Measurements from ENCODE around the gene CD177. TPM values are rescaled to one million over a fixed set of nuclear protein-coding genes. Genes with fewer than 3 reads are reported as not detected.
"Not testable (repeated sequence)": the region's sequence is repeated elsewhere in the genome, so short reads cannot be mapped to it uniquely, and the experiment has no call there.

The CD177 gene
- total RNA-seq, 1 donor from 2014 or later, result not detected

GRCh38 chr19:43338530-43338929 lies 15.0 kb upstream of the CD177 start:
- H3K27ac Mint-ChIP-seq, result no peak overlapping the region
- no peaks in the 10 kb centered on the region for H3K4me1 Mint-ChIP-seq (ENCODE audit: unreplicated experiment)
- H3K9me3 Mint-ChIP-seq, result no peaks in the 10 kb centered on the region
- no peak for DNase-seq (ENCODE audit: extremely low spot score, unreplicated experiment)
- no peak overlapping the region for H3K4me3 Mint-ChIP-seq
- no peaks in the 10 kb centered on the region for H3K27me3 Mint-ChIP-seq
- TF ChIP-seq, protein P1, sequence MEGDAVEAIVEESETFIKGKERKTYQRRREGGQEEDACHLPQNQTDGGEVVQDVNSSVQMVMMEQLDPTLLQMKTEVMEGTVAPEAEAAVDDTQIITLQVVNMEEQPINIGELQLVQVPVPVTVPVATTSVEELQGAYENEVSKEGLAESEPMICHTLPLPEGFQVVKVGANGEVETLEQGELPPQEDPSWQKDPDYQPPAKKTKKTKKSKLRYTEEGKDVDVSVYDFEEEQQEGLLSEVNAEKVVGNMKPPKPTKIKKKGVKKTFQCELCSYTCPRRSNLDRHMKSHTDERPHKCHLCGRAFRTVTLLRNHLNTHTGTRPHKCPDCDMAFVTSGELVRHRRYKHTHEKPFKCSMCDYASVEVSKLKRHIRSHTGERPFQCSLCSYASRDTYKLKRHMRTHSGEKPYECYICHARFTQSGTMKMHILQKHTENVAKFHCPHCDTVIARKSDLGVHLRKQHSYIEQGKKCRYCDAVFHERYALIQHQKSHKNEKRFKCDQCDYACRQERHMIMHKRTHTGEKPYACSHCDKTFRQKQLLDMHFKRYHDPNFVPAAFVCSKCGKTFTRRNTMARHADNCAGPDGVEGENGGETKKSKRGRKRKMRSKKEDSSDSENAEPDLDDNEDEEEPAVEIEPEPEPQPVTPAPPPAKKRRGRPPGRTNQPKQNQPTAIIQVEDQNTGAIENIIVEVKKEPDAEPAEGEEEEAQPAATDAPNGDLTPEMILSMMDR (conservative IDR thresholded peaks at IDR 0.05), result no peak
- no peaks in the 10 kb centered on the region for H3K36me3 Mint-ChIP-seq

DNA sequence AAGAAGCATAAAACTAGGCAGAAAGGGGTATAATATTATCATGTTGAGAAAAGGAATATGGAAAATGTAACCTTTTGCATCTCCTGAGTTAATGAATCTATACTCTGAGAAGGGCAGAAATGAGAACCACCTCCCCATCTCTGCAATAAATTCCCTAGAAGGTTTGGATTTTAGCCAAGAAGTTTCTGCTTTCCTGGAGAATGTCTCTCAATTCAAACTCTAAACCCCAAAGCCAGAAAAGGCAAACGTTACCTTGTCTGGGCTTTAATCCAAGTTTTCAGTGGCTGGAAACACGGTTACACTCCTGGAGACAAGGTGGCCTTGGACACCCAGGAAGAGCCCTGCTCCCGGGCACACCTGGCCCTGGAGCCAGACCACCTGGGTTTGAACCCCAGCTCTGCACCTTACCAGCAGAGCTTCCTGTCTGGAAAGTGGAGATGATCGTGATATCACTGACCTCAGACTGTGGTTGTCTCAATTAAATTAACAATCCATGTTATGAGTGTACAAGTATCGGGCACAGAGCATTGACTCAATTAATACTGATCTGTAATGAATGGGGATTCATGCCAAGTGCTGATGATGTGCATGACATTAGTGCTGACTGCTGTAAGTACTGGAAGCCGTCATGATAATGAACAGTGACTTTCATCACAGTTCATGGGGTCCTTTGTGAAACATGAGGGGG lies 14.1 kb upstream of the CD177 start:
- not testable (repeated sequence) for H3K36me3 Mint-ChIP-seq; H3K4me3 Mint-ChIP-seq; DNase-seq (ENCODE audit: extremely low spot score, unreplicated experiment); H3K27me3 Mint-ChIP-seq; H3K27ac Mint-ChIP-seq; H3K9me3 Mint-ChIP-seq; H3K4me1 Mint-ChIP-seq (ENCODE audit: unreplicated experiment)

- H3K4me1 Mint-ChIP-seq (ENCODE audit: unreplicated experiment); H3K27me3 Mint-ChIP-seq; H3K9me3 Mint-ChIP-seq; H3K4me3 Mint-ChIP-seq; H3K27ac Mint-ChIP-seq; DNase-seq (ENCODE audit: extremely low spot score, unreplicated experiment); H3K36me3 Mint-ChIP-seq: not testable (repeated sequence)
These were observed 13.4 kb upstream of the CD177 start for GRCh38 chr19:43340101-43340500.

GRCh38 chr19:43341098-43341497 lies 12.4 kb upstream of the CD177 start:
- H3K36me3 Mint-ChIP-seq; H3K27ac Mint-ChIP-seq; H3K27me3 Mint-ChIP-seq; H3K4me1 Mint-ChIP-seq (ENCODE audit: unreplicated experiment); H3K4me3 Mint-ChIP-seq; H3K9me3 Mint-ChIP-seq; DNase-seq (ENCODE audit: extremely low spot score, unreplicated experiment): not testable (repeated sequence)

- H3K9me3 Mint-ChIP-seq; H3K27me3 Mint-ChIP-seq; H3K27ac Mint-ChIP-seq; H3K36me3 Mint-ChIP-seq; H3K4me1 Mint-ChIP-seq (ENCODE audit: unreplicated experiment); H3K4me3 Mint-ChIP-seq; DNase-seq (ENCODE audit: extremely low spot score, unreplicated experiment): not testable (repeated sequence)
These were observed 11.4 kb upstream of the CD177 start for GRCh38 chr19:43342104-43342503.

DNA sequence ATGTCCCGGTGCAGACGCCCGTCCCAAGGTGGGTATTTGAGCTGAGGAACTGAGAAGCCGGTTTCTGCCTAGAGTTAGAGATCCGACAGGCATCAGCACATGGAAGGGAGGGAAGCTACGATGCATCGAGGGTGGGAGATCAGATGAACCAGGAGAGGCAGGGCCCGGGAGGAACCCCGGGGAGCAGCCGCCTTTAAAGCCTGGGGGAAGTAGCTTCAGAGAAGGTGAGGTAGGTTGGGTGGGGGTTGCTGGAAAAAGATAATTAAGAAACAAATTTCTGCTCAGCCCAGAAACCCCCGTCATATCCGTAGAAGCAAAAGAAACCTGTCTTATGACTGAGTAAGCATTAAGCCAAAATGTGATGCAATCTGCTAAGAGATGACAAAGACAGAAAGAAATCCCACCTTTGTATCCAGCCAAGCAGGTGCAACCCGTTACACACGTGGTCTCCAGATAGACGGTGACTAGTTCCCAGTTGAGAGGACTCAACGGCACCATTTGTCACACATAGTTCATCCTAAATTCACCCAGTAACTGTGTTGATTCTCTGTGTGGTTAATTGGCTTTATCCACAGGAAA lies 9.1 kb upstream of the CD177 start:
- H3K27me3 Mint-ChIP-seq; DNase-seq (ENCODE audit: extremely low spot score, unreplicated experiment); H3K36me3 Mint-ChIP-seq; H3K27ac Mint-ChIP-seq; H3K9me3 Mint-ChIP-seq; H3K4me3 Mint-ChIP-seq; H3K4me1 Mint-ChIP-seq (ENCODE audit: unreplicated experiment): not testable (repeated sequence)

DNA sequence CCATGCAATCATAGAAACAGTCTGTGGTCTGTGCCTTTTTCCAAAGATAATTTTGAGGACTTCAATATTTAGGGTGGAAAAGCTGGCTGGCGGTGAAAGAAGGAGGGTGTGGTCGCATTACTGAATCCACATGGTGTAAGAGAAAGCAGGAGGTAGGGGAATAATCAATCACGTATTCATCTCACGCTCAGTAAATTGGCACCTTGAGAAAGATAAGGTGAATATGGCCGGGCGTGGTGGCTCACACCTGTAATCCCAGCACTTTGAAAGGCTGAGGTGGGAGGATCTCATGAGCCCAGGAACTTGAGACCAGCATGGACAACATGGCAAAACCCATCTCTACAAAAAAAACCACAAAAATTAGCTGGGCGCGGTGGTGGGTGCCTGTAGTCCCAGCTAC lies 3.7 kb upstream of the CD177 start:
- H3K4me1 Mint-ChIP-seq (ENCODE audit: unreplicated experiment); DNase-seq (ENCODE audit: extremely low spot score, unreplicated experiment); H3K9me3 Mint-ChIP-seq; H3K27ac Mint-ChIP-seq; H3K36me3 Mint-ChIP-seq; H3K4me3 Mint-ChIP-seq: not testable (repeated sequence)
- H3K27me3 Mint-ChIP-seq, result peaks cover 22% of the 10 kb centered on the region

GRCh38 chr19:43351998-43352746 lies 1.3 kb upstream of the CD177 start:
- Mint-ChIP-seq H3K27ac (no peak overlapping the region), H3K36me3 (no peaks in the 10 kb centered on the region), H3K27me3 (peaks cover 25% of the 10 kb centered on the region), H3K4me1 (ENCODE audit: unreplicated experiment) (no peaks in the 10 kb centered on the region), H3K4me3 (no peak overlapping the region), H3K9me3 (no peaks in the 10 kb centered on the region)
- TF ChIP-seq, protein P1 (conservative IDR thresholded peaks at IDR 0.05), result no peak
- DNase-seq (ENCODE audit: extremely low spot score, unreplicated experiment), result no peak
